GM12801 (cell line): ENCODE data around the gene FTSJ3.

Experiments used
- TF ChIP-seq, protein P1 (sequence below): IDR thresholded peaks from one replicate; pipeline ENCODE4 v1.5.1; 2011; ENCODE audit warnings: control low read depth; ENCODE audit not compliant: insufficient read length; ENCODE audit errors: extremely low read depth

Gene FTSJ3

GRCh38 chr17:63848834-63849689 lies 21.6 kb upstream of the FTSJ3 start:
- TF ChIP-seq, protein P1, sequence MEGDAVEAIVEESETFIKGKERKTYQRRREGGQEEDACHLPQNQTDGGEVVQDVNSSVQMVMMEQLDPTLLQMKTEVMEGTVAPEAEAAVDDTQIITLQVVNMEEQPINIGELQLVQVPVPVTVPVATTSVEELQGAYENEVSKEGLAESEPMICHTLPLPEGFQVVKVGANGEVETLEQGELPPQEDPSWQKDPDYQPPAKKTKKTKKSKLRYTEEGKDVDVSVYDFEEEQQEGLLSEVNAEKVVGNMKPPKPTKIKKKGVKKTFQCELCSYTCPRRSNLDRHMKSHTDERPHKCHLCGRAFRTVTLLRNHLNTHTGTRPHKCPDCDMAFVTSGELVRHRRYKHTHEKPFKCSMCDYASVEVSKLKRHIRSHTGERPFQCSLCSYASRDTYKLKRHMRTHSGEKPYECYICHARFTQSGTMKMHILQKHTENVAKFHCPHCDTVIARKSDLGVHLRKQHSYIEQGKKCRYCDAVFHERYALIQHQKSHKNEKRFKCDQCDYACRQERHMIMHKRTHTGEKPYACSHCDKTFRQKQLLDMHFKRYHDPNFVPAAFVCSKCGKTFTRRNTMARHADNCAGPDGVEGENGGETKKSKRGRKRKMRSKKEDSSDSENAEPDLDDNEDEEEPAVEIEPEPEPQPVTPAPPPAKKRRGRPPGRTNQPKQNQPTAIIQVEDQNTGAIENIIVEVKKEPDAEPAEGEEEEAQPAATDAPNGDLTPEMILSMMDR = no peak

- TF ChIP-seq, protein P1 = no peak
Observed at GRCh38 chr17:63847525-63848249, 20.2 kb upstream of the FTSJ3 start.

DNA sequence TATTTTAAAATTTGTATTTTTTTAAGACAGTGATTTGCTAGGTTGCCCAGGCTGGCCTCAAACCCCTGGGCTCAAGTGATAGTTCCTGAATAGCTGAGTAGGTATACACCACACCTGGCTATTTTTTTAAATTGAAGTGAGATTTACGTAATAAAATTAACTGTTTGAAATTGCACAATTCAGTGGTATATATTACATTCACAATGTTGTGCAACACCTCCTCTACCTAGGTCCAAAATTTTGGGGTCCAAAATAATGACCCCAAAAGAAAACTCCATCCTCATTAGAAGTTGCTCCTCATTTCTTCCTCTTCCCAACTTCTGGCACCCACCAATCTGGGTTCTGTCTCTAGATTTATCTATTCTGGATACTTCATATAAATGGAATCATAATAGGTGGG lies 18.0 kb upstream of the FTSJ3 start:
- TF ChIP-seq, protein P1 = no peak

DNA sequence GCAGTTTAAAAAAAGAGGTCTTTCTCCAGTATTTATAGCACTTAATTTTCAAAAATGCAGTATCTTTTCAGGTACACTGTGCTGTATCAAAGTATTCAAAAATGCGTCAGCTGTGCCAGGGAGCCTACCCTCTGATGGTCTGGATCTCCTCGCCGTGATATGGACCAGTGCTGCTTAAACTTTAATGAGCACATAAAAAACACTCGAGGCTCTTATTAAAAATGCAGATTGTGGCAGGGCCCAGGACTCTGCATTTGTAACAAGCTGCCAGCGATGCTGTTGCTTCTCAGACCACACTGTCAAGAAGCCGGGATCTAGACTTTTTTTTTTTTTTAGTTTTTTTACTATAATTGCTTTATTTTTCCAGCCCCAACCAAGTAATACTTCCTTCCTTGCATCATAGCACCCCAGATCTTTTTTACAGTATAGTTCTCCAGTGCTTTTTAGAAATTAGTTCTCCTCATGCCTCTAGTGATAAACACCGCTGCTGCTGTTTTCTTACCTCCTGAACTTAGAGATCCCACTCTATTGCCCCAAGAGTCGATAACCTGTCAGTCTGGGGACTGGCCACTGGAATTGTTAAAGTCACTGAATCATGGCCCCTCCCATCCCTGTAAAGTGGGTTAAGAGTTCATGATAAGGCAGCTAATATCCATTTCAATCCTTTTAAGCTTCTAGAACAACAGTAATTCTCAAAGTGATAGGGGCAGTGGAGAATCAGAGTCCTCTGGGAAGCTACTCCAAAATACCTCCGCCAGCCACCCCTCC lies 16.6 kb upstream of the FTSJ3 start:
- TF ChIP-seq, protein P1 = no peak

DNA sequence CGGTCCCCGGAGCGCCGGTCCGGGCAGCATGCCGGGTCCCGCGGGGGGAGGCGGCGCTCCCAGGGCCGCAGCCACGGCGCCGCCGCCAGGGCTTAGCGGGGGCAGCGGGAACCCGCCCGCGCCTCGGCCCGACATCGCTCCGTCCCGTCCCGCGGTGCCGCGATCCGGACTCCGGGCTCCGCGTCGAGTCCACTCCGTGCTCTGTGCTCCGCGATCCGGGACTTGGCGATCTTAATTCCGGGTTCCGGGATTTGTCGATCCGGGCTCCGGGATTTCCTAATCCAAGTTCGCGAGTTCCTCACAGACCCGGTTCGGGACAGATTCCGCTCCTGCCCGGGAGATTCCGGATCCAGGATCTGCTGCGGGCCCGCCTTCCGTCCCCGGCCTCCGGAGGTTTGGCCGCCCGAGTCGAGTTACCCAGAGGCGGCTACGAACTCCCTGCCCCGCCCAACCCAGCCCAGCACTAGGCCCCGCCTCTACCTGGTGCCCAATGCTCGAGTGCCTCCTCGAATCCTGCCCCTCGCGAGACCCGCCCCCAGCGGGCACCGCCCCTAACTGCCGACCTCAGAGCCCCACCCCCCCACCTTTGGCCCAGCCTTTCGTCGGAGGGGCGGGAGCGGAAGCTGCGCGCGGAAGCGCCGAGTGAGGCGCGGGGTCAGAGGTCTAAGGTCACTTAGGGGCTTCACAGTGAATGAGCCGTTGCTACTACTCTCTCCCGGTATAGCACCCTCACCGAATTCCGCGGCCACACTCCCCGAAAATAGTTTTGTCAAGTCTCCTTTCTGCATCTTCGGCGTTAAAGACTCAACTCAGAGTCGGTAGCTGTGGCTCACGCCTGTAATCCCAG lies 15.3 kb upstream of the FTSJ3 start, which contains the start of gene SMARCD2:
Gene SMARCD2 (minus strand): TSS at position 146 of the 847 bp plus-strand sequence. CDS start 11 bp downstream, at position 135.
- TF ChIP-seq, protein P1 = no peak

DNA sequence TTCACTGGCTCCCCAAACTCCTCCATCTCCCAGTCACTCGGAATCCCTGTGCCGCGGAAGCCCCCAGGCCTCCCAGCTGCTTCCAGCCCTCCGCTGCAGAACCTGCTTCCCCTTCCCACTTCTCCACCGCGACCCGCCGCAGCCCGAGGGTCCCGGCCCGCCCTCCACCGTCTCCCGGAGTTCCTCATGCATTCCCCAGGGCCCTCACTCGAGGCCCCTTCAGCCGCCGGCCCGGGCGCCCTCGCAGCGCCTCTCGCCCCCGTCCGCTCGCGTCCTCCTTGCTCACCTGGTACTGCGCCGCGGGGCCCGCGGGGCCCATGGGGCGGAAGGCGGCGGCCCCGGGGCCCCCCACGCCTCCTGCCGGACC lies 14.7 kb upstream of the FTSJ3 start:
- TF ChIP-seq, protein P1 = no peak
